Stimulated activated CD4-positive, alpha-beta T cell treated with anti-CD3 and anti-CD28 coated beads, Interleukin-12 subunit alpha, Interleukin-12 subunit beta, amount 100 ng/mL, for 4 hours (primary cell): ENCODE measurements around the gene CCSER1.
"Not testable (repeated sequence)": the region's sequence is repeated elsewhere in the genome, so short reads cannot be mapped to it uniquely, and the experiment has no call there.

Source experiments
- DNase-seq: peaks from one replicate; pipeline ENCODE4 v3.0.0-alpha.2; 2020

Gene CCSER1

DNA sequence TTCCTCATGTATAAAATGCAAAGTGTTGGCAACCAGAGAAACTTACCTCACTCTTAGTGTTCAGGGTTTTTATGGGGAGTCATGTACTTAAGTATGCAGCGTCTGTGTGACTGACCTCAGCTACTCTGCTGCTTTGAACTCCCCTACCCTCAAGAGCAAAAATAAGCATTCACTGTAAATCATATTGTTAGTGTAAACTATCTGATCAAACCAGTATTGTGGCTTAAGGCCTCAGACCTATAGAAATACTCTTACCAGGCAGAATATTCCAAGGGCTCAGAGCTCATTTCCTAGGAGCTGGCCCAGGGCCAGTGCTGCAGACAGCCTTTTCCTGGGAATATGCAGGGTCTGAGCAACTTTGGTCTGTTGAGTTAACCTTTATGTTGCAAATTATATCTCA, 453.1 kb downstream of the CCSER1 start:
- DNase-seq, result no peak

DNA sequence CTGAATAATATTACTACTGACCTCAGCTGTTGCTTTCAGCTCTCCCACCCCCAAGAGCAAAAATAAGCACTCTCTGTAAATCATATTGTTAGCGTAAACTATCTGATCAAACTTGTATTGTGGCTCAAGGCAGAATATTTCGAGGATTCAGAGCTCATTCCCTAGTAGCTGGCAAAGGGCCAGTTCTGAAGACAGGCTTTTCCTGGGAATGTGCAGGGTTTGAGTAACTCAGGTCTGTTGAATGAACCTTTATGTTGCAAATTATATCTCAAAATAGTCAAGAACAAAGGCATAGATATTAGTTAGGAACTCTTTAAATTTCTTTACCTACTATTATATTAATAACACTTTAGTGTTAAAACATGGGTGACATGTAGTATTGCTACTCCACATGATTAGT, 454.9 kb downstream of the CCSER1 start:
- DNase-seq, result no peak

GRCh38 chr4:90584051-90584450, 456.9 kb downstream of the CCSER1 start:
- DNase-seq, result no peak

- DNase-seq, result no peak
These were observed 458.8 kb downstream of the CCSER1 start for GRCh38 chr4:90585961-90586360.

GRCh38 chr4:90586799-90587198, 459.6 kb downstream of the CCSER1 start:
- no peak for DNase-seq

GRCh38 chr4:90597927-90598326, 470.7 kb downstream of the CCSER1 start:
- DNase-seq, result no peak

DNA sequence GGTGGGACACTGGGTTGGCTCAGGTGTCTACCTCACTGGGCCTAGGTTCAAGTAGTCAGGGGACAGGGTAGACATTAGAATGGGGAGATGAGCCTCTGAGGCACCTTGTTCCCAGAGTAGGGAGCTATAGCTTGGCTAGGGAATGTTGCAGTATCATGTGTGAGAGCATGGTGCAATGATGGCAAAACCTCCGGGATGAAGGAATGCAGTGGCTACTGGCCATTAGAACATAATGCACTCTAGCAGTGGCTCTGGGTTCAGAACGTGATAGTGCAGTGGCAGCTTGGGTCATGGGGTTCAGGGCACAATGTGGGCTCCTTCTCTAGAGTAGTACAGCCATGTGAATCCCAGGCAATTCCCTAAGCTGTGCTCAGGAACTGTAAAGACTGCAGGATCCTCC, 471.5 kb downstream of the CCSER1 start:
- DNase-seq, result no peak

DNA sequence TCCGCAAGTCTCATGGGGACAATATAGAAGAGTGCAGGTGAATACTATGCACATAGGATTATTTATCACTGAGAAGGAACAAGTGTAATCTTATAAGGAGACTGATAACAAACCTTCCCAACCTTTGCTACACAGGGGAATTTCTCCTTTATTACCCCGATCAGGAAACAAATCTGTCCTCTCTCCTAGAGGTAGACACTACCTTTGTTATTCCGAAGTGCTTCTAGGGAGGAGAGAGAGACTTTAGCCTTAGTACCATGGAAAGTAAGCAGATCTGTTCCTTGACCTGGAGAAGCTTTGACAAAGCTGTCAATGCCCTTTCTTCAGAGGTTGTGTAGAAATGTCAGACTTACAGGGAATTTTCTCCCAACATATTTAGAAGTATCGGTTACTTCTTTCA, 475.5 kb downstream of the CCSER1 start:
- no peak for DNase-seq

DNA sequence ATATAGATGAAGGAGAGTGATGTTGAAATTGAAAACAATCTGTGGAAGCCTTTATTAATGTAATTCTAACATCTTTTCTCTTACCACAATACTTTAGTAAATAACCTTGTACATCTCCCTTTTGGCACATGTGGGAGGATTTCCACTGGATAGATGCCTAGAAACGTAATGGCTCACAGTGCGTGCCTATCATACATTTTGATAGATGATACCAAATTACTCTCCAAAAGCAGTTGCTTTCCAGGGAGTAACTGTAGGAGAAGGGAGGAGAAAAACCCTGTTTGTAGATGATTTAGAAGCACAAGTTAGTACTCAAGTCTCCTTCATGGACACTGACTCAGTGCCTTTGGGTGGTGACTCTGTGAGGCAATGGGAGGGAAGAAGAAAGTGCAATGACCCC, 476.3 kb downstream of the CCSER1 start:
- no peak for DNase-seq

- no peak for DNase-seq
These were observed 479.6 kb downstream of the CCSER1 start for GRCh38 chr4:90606781-90607180.

DNA sequence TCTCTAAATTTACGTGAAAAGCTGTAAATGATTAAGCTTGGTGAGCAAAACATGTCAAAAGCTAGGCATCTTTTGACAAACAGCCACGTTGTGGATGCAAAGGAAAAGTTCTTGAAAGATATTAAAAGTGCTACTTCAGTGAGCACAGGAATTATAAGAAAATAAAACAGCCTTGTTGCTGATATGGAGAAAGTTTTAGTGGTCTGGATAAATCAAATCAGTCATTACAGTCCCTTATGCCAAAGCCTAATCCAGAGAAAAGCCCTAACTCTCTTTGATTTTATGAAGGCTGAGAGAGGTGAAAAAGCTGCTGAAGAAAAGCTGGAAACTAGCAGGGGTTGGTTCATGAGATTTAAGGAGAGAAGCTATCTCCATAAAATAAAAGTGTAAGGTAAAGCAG, 487.2 kb downstream of the CCSER1 start:
- DNase-seq, result no peak

GRCh38 chr4:90621080-90621479, 493.9 kb downstream of the CCSER1 start:
- DNase-seq, result no peak

GRCh38 chr4:90624781-90625180, 497.6 kb downstream of the CCSER1 start:
- DNase-seq, result no peak

DNA sequence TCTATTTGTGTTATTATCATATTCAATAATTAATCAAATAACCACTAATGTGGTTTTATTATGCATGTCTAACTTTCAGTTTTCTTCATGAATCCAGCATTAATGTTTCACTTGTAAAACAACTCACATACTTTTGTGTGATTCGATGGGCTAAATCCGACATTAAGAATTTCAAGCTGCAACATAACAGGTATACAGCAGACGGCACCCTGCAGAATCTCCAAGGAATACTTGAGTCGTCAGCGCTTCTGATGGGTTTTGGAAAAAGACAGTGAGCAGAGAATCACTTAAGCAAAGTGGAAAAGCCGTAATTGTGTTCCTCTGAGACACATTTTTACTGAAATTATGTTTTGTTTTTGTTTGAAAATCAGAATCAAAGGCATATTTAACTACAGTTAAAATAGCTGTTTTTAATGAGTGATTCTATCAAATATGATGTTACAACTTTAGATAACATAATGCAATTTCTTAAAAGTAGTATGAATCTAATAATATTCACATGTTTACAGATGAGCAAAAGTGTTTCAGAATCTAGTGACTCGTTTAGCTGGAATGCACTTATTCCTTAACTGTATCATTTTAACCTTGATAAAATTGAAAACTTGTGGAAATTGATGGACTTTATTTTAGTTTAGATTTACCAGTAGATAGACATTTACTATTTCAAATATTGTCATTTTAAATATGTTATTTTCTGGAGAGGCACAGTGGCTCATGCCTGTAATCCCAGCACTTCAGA, 514.8 kb downstream of the CCSER1 start:
- no peak for DNase-seq

- no peak for DNase-seq
These were observed 516.0 kb downstream of the CCSER1 start for GRCh38 chr4:90643156-90643555.

- DNase-seq, result no peak
These were observed 521.1 kb downstream of the CCSER1 start for GRCh38 chr4:90648311-90648710.

DNA sequence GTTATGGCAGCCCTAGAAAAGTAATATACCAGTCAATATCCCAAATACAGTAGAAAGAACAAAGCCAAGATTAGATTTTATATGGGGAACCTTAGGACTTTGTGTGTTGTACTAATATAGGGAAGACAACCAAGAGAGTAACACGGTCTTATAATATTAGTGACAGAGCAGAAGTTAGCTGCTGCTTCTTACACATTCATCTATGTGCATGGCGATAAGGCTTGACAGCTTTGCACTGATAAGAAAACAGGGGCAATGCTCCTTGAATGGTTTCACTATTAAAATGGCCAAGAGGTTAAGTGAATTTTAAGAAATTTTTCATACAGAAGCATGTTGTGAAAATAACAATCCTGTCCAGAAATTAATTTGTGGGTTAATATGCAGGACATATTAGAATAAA, 521.6 kb downstream of the CCSER1 start:
- no peak for DNase-seq

GRCh38 chr4:90660672-90661071, 533.5 kb downstream of the CCSER1 start:
- no peak for DNase-seq

DNA sequence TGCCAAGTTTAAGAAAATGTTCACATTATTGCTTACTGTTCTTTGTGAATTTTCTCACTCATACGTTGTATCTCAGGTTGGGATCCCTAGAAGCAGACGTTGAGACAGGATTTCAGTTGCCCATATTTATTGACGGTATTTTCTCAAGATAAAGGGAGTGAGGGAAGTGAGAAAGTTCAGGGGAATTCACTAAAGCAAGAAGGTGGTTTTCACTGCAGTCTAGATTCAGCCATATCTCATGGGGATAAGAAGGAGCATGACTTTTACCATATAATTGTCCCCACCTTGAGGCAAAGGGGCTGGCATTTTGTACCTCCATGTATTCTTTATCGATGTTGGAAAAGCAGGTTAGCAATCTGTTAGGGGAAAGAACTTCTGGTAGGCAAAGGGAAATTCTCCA, 543.0 kb downstream of the CCSER1 start:
- no peak for DNase-seq

DNA sequence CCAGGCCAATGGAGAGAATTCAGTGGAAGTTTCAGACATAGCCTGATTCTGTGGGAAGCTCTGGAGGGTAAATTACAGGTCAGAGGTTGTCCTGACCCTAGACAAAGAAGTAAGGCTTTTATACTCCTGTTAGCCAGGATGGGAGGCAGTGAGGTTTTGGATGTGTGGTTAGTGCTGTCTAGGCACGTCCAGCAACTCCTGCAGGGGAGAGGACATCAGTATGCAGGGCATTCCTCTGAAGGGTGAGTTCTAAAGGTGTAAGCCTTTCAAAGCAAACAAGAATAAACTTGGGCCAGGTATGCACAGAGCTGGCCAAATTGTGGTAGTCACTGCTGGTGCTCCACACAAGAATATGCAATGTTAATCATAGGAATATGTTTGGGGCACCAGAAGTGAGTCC, 562.5 kb downstream of the CCSER1 start:
- no peak for DNase-seq

GRCh38 chr4:90695411-90695810, 568.2 kb downstream of the CCSER1 start:
- DNase-seq, result no peak

DNA sequence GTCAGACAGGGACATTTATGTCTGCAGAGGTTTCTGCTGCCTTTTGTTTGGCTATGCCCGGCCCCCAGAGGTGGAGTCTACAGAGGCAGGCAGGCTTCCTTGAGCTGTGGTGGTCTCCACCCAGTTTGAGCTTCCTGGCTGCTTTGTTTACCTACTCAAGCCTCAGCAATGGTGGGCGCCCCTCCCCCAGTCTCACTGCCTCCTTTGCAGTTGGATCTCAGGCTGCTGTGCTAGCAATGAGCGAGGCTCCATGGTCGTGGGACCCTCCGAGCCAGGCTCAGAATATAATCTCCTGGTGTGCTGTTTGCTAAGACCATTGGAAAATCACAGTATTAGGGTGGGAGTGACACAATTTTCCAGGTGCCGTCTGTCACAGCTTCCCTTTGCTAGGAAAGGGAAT, 578.3 kb downstream of the CCSER1 start:
- not testable (repeated sequence) for DNase-seq

- DNase-seq, result no peak
These were observed 588.0 kb downstream of the CCSER1 start for GRCh38 chr4:90715242-90715641.

GRCh38 chr4:90718931-90719330, 591.7 kb downstream of the CCSER1 start:
- no peak for DNase-seq

GRCh38 chr4:90727938-90728337, 600.7 kb downstream of the CCSER1 start:
- no peak for DNase-seq
